Lower lobe of right lung (tissue), 2 donors: ENCODE measurements around the gene PGM2. TPM values are rescaled to one million over a fixed set of nuclear protein-coding genes. Genes with fewer than 3 reads are reported as not detected.

Experiments
- ATAC-seq, 2 donors: fragments of 200-7000 bp; cut with Tn5 transposase; one replicate each; pipeline ENCODE4 v1.9.1; 2020 to 2022; ENCODE audit warnings: mild to moderate bottlenecking in 2 of 2, moderate library complexity in 2 of 2
- DNase-seq: peaks from one replicate; pipeline ENCODE4 v3.0.0-alpha.2; 2020
- H3K27ac ChIP-seq: fragments of 200-600 bp; one replicate; pipeline ENCODE4 v1.8.0; 2022
- H3K27me3 ChIP-seq: fragments of 200-600 bp; one replicate; pipeline ENCODE4 v1.8.0; 2022; ENCODE audit warnings: low read depth
- H3K36me3 ChIP-seq: fragments of 200-600 bp; one replicate; pipeline ENCODE4 v1.8.0; 2022; ENCODE audit warnings: mild to moderate bottlenecking
- H3K4me1 ChIP-seq: fragments of 200-600 bp; one replicate; pipeline ENCODE4 v1.8.0; 2022
- H3K4me3 ChIP-seq: fragments of 200-600 bp; one replicate; pipeline ENCODE4 v1.8.0; 2022; ENCODE audit warnings: mild to moderate bottlenecking
- H3K9me3 ChIP-seq: fragments of 200-600 bp; one replicate; pipeline ENCODE4 v1.8.0; 2022
- CTCF ChIP-seq: fragments of 200-600 bp; IDR thresholded peaks from one replicate; pipeline ENCODE4 v1.8.0; 2022; ENCODE audit warnings: antibody characterized with exemption, mild to moderate bottlenecking
- intact Hi-C: fragments of 100-400 bp; cut with DNase I; formaldehyde crosslinking; loops from one replicate; pipeline ENCODE4 v1.11.0; 2022
- total RNA-seq: library from RNA; stranded (reverse); fragmentation: NEBNext Ultra II Directional; extraction: Animal tissue kit (Norgen Biotek cat#: 25700); gene quantifications from one replicate; pipeline ENCODE4 v1.2.1, GENCODE V29; 2021
- donor health status: DM: no; HTN: yes; CAD: no; lungs with severe emphysema.

PGM2 gene
- total RNA-seq, 1 donor from 2014 or later, result 28.7 TPM

DNA sequence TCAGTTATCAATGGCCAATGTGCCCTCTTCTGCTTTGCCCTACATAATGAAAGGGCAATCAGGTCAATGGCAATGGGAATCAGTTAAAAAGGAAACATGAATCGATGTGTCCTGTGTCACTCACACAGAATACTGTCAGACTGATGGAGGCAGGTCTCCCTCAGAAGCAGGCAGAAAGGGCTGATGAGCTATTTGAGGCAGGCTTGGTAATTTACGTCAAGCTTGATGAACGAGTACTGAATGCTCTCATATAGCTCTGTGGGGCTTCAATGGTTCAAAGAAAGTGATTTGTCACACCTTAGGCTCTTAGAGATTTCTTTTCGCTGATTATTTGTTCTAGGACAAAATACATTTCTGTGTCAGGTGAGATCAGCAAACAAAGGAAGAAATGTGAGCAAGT is 41.8 kb downstream of the PGM2 start:
- H3K27me3 ChIP-seq, result no peaks in the 10 kb centered on the region
- H3K36me3 ChIP-seq, result no peaks in the 10 kb centered on the region
- no peaks in the 10 kb centered on the region for H3K9me3 ChIP-seq
- no peak for TF ChIP-seq CTCF
- H3K4me3 ChIP-seq, result no peak overlapping the region
- DNase-seq (no peak), ATAC-seq (no peak)
- no peak overlapping the region for H3K27ac ChIP-seq
- intact Hi-C loops, result no loop called here
- peaks cover 30% of the 10 kb centered on the region for H3K4me1 ChIP-seq

DNA sequence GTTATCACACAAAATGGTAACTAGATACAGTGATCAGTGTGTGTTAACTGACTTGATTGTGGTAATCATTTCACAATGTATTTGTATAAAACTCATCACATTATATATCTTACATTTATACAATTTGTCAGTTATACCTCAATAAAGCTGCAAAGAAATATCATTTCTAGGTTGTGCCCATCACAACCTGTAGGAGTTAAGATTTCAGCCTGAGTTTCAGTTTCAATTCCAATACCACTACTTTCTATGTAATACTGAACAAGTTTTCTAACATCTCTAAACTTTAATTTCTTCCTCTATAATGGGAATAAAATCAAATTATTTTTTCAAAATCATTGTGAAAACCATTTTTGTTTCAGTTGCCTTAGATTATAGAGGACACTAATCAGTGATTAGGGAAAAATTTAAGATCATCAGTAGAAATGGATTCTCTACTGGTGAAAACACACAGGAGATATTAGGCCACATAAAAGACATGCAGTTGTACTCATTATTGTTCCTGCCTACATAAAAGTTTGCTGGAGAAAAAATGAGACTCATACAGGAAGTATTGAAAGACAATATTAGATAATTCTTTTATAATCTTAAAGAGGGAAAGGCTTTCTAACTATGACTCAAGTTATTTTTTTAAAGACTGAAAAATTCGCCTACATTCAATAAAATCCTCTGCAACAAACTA is 46.0 kb downstream of the PGM2 start:
- Histone ChIP-seq H3K27ac (no peak overlapping the region), H3K36me3 (no peaks in the 10 kb centered on the region), H3K4me3 (no peak overlapping the region), H3K9me3 (no peaks in the 10 kb centered on the region), H3K27me3 (no peaks in the 10 kb centered on the region), H3K4me1 (peaks cover 11% of the 10 kb centered on the region)
- TF ChIP-seq CTCF, result no peak
- no peak for DNase-seq
- no peak for ATAC-seq
- intact Hi-C loops, result no loop called here

DNA sequence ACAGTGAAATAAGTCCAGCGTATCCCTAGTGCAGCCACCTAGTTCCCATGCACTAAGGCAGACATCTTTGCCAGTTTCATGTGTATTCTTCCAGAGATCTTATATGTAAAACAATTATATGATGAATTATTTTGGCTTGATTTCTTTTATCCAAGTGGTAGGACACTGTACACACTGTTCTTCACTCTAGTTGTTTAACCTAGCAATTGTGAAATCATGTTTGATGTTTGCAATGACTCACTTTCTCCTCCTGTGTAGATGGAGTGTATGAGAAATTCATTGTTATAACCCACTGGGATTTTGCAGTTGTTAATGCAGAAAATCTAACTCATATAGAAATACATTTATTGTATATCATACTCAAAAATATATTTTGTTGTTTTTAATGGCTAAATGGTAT is 46.9 kb downstream of the PGM2 start:
- DNase-seq, result no peak
- no peak for TF ChIP-seq CTCF
- H3K27me3 ChIP-seq, result no peaks in the 10 kb centered on the region
- peak; percentile 79 to 93 for ATAC-seq
- H3K27ac ChIP-seq, result no peak overlapping the region
- H3K36me3 ChIP-seq, result no peaks in the 10 kb centered on the region
- H3K9me3 ChIP-seq, result no peaks in the 10 kb centered on the region
- no peak overlapping the region for H3K4me3 ChIP-seq
- peaks cover 11% of the 10 kb centered on the region for H3K4me1 ChIP-seq
- intact Hi-C loops, result no loop called here

DNA sequence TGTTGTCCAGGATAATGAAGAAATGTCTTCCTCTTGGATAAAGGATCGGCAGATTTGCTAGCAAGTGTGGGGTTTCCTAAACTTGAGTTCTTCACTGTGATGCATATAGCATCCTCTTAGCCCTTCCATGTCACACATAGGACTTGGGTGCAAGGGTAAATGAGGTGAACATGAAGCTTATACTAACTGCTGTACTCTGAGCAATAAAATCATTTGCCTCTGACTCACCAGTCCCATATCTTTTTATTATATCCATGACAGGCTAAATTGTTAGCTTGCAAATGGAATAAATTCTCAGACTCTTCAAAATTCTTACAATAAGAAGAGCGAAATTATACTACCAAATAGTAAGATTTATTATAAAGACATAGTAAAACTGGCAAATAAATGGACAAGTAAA is 49.7 kb downstream of the PGM2 start:
- Histone ChIP-seq H3K4me1 (peaks cover 11% of the 10 kb centered on the region), H3K27ac (no peak overlapping the region), H3K27me3 (no peaks in the 10 kb centered on the region), H3K36me3 (no peaks in the 10 kb centered on the region), H3K9me3 (no peaks in the 10 kb centered on the region), H3K4me3 (no peak overlapping the region)
- no peak for ATAC-seq
- DNase-seq, result no peak
- no peak for TF ChIP-seq CTCF
- intact Hi-C loops, result no loop called here

DNA sequence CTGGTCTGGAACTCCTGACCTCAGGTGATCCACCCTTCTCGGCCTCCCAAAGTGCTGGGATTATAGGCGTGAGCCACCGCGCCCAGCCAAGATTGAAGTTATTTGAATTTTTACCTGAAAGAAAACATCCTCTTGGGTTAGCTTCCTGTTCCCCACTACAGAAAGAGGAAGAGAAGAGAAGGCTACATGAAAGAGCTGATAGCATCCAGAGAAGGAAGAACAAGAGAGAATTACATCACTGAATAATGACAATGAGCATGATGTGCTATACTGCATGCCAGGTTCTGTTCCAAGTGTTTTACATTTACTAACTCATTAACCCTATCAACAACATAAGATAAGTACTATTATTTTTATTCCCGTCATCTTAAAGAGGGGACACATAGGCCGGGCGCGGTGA is 52.9 kb downstream of the PGM2 start:
- Histone ChIP-seq H3K27me3 (no peaks in the 10 kb centered on the region), H3K4me3 (no peak overlapping the region), H3K36me3 (no peaks in the 10 kb centered on the region), H3K27ac (no peak overlapping the region), H3K4me1 (peaks cover under 1% of the 10 kb centered on the region), H3K9me3 (no peaks in the 10 kb centered on the region)
- ATAC-seq, result no peak
- DNase-seq, result no peak
- no peak for TF ChIP-seq CTCF
- intact Hi-C loops, result no loop called here
